K562 (cell line): Measurements from ENCODE around the gene ARFRP1. TPM values are rescaled to one million over a fixed set of nuclear protein-coding genes. Genes with fewer than 3 reads are reported as not detected.

Experiments
- CBX1 ChIP-seq: sonication (generic); IDR thresholded peaks from 2 replicates; pipeline ENCODE4 v1.6.1; 2016; ENCODE audit warnings: antibody characterized with exemption, low read depth, mild to moderate bottlenecking
- CHD1 ChIP-seq: fragments of 200-600 bp; sonication (generic); IDR thresholded peaks from one replicate; pipeline ENCODE4 v1.6.1; 2012; ENCODE audit warnings: mild to moderate bottlenecking, moderate library complexity, low read length, inconsistent platforms
- HEY1 ChIP-seq: fragments of 250-450 bp; sonication (Bioruptor Pico); IDR thresholded peaks from 2 replicates; pipeline ENCODE4 v1.5.0; 2020; ENCODE audit warnings: mild to moderate bottlenecking, moderate library complexity, borderline replicate concordance
- NCOA1 ChIP-seq: fragments of 450-650 bp; IDR thresholded peaks from 2 replicates; pipeline ENCODE4 v1.6.1; 2016; ENCODE audit warnings: low read depth
- SREBF1 ChIP-seq: fragments of 150-350 bp; IDR thresholded peaks from 2 replicates; pipeline ENCODE4 v1.6.1; 2014; ENCODE audit warnings: antibody characterized with exemption, low read depth, low read length, borderline replicate concordance
- ZNF212 ChIP-seq: fragments of 450-650 bp; formaldehyde crosslinking; IDR thresholded peaks from 2 replicates; pipeline ENCODE4 v1.4.0; 2020; ENCODE audit warnings: mild to moderate bottlenecking
- ZNF324 ChIP-seq: fragments of 250-450 bp; sonication (Bioruptor Pico); IDR thresholded peaks from 2 replicates; pipeline ENCODE4 v1.4.0; 2020; ENCODE audit warnings: mild to moderate bottlenecking
- polyA plus RNA-seq, 8 experiments: library from polyadenylated mRNA; depleted of rRNA in 4 of 8; stranded (reverse) in 5 of 8; unstranded in 3 of 8; fragments of >200 nt; fragmentation: Nextera tagmentation in 2 of 8; fragmentation: Illumina TruSeq in 1 of 8; extraction: Ambion mirVana in 2 of 8; extraction: Trizol in 1 of 8; gene quantifications; 2 replicates each; pipeline versions ENCODE4 v1.2.1 to v1.2.3, GENCODE V29; 2011 to 2014; ENCODE audit warnings: inconsistent platforms in 1 of 8, missing spikeins in 1 of 8
- total RNA-seq, 7 experiments: library from RNA; depleted of rRNA in 6 of 7; stranded (reverse); fragments of >200 nt in 6 of 7; fragmentation: Illumina TruSeq in 2 of 7; extraction: Trizol in 2 of 7; gene quantifications; 2 replicates each; pipeline versions ENCODE4 v1.2.1 to v1.2.3, GENCODE V29; 2011 to 2021; ENCODE audit warnings: low replicate concordance in 1 of 7
- TF ChIP-seq, protein P1 (sequence below): sonication (generic); formaldehyde crosslinking; IDR thresholded peaks from 2 replicates; pipeline ENCODE4 v1.8.1; 2023; ENCODE audit warnings: mild to moderate bottlenecking, missing genetic modification reagents
- TF ChIP-seq, protein P2 (sequence below): fragments of 150-350 bp; IDR thresholded peaks from 2 replicates; pipeline ENCODE4 v1.6.1; 2014; ENCODE audit warnings: low read depth, mild to moderate bottlenecking, low read length, borderline replicate concordance
- TF ChIP-seq, protein P3 (sequence below): fragments of 250-450 bp; sonication (Bioruptor Pico); IDR thresholded peaks from 2 replicates; pipeline ENCODE4 v1.8.0; 2022; ENCODE audit warnings: moderate library complexity, mild to moderate bottlenecking, inconsistent platforms
- TF ChIP-seq, protein P4 (sequence below), 2 experiments: fragments of 250-450 bp in 1 of 2; fragments of 450-650 bp in 1 of 2; sonication (Bioruptor Pico) in 1 of 2; IDR thresholded peaks; 2 replicates each; pipeline versions ENCODE4 v1.6.1 to v1.8.0; 2016 to 2021; ENCODE audit warnings: mild to moderate bottlenecking in 2 of 2, moderate library complexity in 2 of 2, missing compliant biosample characterization in 1 of 2, missing genetic modification characterization in 1 of 2
- TF ChIP-seq, protein P5 (sequence below): fragments of 450-650 bp; IDR thresholded peaks from 2 replicates; pipeline ENCODE4 v1.6.1; 2018; ENCODE audit warnings: mild to moderate bottlenecking, low read depth; ENCODE audit not compliant: partially characterized antibody
- TF ChIP-seq, protein P6 (sequence below): sonication (generic); formaldehyde crosslinking; IDR thresholded peaks from 2 replicates; pipeline ENCODE4 v1.8.1; 2023; ENCODE audit warnings: mild to moderate bottlenecking, missing genetic modification reagents, moderate library complexity
- TF ChIP-seq, protein P7 (sequence below): sonication (generic); formaldehyde crosslinking; IDR thresholded peaks from 2 replicates; pipeline ENCODE4 v1.8.0; 2022; ENCODE audit warnings: mild to moderate bottlenecking, missing genetic modification reagents, borderline replicate concordance

ARFRP1 gene
- total and polyA plus RNA-seq, 9 of the 15 experiments (the other 6 are each of a cell fraction or from before 2014, with no cell fraction given): 2.2 to 78.9 (median 37.3) TPM

DNA sequence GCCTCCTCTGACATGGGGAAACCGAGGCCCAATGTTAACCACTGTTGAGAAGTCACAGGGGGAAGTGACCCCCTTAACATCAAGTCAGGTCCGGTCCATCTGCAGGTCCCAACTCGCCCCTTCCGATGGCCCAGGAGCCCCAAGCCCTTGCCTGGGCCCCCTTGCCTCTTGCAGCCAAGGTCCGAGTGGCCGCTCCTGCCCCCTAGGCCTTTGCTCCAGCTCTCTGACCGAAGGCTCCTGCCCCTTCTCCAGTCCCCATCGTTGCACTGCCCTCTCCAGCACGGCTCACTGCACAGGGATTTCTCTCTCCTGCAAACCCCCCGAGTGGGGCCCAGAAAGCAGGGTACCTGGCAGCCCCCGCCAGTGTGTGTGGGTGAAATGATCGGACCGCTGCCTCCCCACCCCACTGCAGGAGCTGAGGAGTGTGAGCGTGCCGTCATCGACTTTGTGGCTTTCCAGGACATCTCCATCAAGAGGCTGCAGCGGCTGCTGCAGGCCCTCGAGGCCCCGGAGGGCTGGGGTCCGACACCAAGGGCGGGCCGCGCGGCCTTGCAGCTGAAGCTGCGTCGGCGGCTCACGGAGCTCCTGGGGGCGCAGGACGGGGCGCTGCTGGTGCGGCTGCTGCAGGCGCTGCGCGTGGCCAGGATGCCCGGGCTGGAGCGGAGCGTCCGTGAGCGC is 9.8 kb downstream of the ARFRP1 start (continued):
- TF ChIP-seq, protein P1, sequence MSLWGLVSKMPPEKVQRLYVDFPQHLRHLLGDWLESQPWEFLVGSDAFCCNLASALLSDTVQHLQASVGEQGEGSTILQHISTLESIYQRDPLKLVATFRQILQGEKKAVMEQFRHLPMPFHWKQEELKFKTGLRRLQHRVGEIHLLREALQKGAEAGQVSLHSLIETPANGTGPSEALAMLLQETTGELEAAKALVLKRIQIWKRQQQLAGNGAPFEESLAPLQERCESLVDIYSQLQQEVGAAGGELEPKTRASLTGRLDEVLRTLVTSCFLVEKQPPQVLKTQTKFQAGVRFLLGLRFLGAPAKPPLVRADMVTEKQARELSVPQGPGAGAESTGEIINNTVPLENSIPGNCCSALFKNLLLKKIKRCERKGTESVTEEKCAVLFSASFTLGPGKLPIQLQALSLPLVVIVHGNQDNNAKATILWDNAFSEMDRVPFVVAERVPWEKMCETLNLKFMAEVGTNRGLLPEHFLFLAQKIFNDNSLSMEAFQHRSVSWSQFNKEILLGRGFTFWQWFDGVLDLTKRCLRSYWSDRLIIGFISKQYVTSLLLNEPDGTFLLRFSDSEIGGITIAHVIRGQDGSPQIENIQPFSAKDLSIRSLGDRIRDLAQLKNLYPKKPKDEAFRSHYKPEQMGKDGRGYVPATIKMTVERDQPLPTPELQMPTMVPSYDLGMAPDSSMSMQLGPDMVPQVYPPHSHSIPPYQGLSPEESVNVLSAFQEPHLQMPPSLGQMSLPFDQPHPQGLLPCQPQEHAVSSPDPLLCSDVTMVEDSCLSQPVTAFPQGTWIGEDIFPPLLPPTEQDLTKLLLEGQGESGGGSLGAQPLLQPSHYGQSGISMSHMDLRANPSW (CRISPR knock-in tag): no peak
- TF ChIP-seq CBX1 (no peak), ZNF212 (CRISPR knock-in tag) (no peak), HEY1 (no peak), ZNF324 (no peak), SREBF1 (no peak), CHD1 (no peak), NCOA1 (no peak)
- TF ChIP-seq, protein P2, sequence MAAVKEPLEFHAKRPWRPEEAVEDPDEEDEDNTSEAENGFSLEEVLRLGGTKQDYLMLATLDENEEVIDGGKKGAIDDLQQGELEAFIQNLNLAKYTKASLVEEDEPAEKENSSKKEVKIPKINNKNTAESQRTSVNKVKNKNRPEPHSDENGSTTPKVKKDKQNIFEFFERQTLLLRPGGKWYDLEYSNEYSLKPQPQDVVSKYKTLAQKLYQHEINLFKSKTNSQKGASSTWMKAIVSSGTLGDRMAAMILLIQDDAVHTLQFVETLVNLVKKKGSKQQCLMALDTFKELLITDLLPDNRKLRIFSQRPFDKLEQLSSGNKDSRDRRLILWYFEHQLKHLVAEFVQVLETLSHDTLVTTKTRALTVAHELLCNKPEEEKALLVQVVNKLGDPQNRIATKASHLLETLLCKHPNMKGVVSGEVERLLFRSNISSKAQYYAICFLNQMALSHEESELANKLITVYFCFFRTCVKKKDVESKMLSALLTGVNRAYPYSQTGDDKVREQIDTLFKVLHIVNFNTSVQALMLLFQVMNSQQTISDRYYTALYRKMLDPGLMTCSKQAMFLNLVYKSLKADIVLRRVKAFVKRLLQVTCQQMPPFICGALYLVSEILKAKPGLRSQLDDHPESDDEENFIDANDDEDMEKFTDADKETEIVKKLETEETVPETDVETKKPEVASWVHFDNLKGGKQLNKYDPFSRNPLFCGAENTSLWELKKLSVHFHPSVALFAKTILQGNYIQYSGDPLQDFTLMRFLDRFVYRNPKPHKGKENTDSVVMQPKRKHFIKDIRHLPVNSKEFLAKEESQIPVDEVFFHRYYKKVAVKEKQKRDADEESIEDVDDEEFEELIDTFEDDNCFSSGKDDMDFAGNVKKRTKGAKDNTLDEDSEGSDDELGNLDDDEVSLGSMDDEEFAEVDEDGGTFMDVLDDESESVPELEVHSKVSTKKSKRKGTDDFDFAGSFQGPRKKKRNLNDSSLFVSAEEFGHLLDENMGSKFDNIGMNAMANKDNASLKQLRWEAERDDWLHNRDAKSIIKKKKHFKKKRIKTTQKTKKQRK: no peak
- TF ChIP-seq, protein P3, sequence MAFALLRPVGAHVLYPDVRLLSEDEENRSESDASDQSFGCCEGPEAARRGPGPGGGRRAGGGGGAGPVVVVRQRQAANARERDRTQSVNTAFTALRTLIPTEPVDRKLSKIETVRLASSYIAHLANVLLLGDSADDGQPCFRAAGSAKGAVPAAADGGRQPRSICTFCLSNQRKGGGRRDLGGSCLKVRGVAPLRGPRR (CRISPR knock-in tag): no peak
- TF ChIP-seq, protein P4, sequence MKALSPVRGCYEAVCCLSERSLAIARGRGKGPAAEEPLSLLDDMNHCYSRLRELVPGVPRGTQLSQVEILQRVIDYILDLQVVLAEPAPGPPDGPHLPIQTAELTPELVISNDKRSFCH (CRISPR knock-in tag; IDR thresholded peaks at IDR 0.05): no peak
- TF ChIP-seq, protein P4 (tag; IDR thresholded peaks at IDR 0.05): no peak
- TF ChIP-seq, protein P5, sequence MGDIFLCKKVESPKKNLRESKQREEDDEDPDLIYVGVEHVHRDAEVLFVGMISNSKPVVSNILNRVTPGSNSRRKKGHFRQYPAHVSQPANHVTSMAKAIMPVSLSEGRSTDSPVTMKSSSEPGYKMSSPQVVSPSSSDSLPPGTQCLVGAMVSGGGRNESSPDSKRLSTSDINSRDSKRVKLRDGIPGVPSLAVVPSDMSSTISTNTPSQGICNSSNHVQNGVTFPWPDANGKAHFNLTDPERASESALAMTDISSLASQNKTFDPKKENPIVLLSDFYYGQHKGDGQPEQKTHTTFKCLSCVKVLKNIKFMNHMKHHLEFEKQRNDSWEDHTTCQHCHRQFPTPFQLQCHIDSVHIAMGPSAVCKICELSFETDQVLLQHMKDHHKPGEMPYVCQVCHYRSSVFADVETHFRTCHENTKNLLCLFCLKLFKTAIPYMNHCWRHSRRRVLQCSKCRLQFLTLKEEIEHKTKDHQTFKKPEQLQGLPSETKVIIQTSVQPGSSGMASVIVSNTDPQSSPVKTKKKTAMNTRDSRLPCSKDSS: no peak
- TF ChIP-seq, protein P6, sequence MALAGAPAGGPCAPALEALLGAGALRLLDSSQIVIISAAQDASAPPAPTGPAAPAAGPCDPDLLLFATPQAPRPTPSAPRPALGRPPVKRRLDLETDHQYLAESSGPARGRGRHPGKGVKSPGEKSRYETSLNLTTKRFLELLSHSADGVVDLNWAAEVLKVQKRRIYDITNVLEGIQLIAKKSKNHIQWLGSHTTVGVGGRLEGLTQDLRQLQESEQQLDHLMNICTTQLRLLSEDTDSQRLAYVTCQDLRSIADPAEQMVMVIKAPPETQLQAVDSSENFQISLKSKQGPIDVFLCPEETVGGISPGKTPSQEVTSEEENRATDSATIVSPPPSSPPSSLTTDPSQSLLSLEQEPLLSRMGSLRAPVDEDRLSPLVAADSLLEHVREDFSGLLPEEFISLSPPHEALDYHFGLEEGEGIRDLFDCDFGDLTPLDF: no peak
- TF ChIP-seq, protein P7, sequence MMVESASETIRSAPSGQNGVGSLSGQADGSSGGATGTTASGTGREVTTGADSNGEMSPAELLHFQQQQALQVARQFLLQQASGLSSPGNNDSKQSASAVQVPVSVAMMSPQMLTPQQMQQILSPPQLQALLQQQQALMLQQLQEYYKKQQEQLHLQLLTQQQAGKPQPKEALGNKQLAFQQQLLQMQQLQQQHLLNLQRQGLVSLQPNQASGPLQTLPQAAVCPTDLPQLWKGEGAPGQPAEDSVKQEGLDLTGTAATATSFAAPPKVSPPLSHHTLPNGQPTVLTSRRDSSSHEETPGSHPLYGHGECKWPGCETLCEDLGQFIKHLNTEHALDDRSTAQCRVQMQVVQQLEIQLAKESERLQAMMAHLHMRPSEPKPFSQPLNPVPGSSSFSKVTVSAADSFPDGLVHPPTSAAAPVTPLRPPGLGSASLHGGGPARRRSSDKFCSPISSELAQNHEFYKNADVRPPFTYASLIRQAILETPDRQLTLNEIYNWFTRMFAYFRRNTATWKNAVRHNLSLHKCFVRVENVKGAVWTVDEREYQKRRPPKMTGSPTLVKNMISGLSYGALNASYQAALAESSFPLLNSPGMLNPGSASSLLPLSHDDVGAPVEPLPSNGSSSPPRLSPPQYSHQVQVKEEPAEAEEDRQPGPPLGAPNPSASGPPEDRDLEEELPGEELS (CRISPR knock-in tag): no peak
